Nephron progenitor cell (in vitro differentiated cells): ENCODE data around the gene CREG2.

Experiments
- DNase-seq: peaks from one replicate; pipeline ENCODE4 v3.0.0; 2021
- H3K27ac Mint-ChIP-seq: 2 replicates; pipeline ENCODE4 v1.8.0; 2021; ENCODE audit warnings: mild to moderate bottlenecking, moderate library complexity, mixed read lengths
- H3K27me3 Mint-ChIP-seq: 2 replicates; pipeline ENCODE4 v1.8.0; 2021; ENCODE audit warnings: mild to moderate bottlenecking, low read depth, mixed read lengths; ENCODE audit not compliant: poor library complexity
- H3K36me3 Mint-ChIP-seq: 2 replicates; pipeline ENCODE4 v1.8.0; 2021; ENCODE audit warnings: low read depth, mixed read lengths
- H3K4me1 Mint-ChIP-seq: 2 replicates; pipeline ENCODE4 v1.8.0; 2021; ENCODE audit warnings: mixed read lengths
- H3K4me3 Mint-ChIP-seq: 2 replicates; pipeline ENCODE4 v1.8.0; 2021; ENCODE audit warnings: mild to moderate bottlenecking, moderate library complexity, mixed read lengths
- H3K9me3 Mint-ChIP-seq: 2 replicates; pipeline ENCODE4 v1.8.0; 2021; ENCODE audit warnings: mild to moderate bottlenecking, moderate library complexity, mixed read lengths
- TF ChIP-seq, protein P1 (sequence below): fragments of 200-600 bp; sonication (generic); IDR thresholded peaks from 2 replicates; pipeline ENCODE4 v1.5.0; 2021; ENCODE audit warnings: antibody characterized with exemption

The CREG2 gene

DNA sequence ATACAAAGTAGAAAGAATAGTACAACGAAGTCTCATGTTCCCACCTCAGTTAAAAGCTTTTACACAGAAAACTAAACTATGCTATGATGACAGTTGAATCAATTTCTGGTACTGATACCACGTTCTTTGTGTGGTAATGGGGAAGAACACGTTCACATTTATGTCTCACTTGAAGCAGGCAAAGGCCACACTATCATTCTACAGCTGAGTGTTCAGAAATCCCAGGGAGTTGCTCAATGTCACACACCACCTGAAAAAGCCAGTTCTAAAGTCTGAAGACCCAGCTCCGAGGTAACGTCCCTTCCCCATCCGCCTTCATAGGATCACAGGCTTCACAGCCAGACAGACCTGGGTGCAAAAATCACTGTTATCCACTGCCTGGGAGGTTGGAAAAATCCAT lies 87.7 kb downstream of the CREG2 start:
- Mint-ChIP-seq H3K27ac (peak overlapping the region; percentile 24), H3K4me3 (no peak overlapping the region), H3K9me3 (no peaks in the 10 kb centered on the region), H3K27me3 (no peaks in the 10 kb centered on the region), H3K36me3 (peaks cover 48% of the 10 kb centered on the region), H3K4me1 (peaks cover 22% of the 10 kb centered on the region)
- DNase-seq, result no peak
- TF ChIP-seq, protein P1, sequence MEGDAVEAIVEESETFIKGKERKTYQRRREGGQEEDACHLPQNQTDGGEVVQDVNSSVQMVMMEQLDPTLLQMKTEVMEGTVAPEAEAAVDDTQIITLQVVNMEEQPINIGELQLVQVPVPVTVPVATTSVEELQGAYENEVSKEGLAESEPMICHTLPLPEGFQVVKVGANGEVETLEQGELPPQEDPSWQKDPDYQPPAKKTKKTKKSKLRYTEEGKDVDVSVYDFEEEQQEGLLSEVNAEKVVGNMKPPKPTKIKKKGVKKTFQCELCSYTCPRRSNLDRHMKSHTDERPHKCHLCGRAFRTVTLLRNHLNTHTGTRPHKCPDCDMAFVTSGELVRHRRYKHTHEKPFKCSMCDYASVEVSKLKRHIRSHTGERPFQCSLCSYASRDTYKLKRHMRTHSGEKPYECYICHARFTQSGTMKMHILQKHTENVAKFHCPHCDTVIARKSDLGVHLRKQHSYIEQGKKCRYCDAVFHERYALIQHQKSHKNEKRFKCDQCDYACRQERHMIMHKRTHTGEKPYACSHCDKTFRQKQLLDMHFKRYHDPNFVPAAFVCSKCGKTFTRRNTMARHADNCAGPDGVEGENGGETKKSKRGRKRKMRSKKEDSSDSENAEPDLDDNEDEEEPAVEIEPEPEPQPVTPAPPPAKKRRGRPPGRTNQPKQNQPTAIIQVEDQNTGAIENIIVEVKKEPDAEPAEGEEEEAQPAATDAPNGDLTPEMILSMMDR, result no peak

DNA sequence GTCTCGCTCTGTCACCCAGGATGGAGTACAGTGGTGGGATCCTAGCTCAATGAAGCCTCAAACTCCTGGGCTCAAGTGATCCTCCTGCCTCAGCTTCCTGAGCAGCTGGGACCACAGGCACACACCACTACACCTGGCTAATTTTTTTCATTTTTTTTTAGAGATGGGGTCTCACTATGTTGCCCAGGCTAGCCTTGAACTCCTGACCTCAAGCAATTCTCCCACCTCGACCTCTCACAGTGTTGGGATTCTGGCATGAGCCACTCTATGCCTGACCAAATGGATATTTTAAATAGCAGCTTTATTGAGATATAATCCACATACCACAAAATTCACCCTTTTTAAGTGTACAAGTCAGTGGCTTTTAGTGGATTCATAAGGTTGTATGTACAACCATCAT lies 89.9 kb downstream of the CREG2 start:
- TF ChIP-seq, protein P1, result no peak
- Mint-ChIP-seq H3K4me1 (peaks cover 44% of the 10 kb centered on the region), H3K4me3 (no peak overlapping the region), H3K27ac (peak overlapping the region; percentile 13), H3K27me3 (no peaks in the 10 kb centered on the region), H3K9me3 (no peaks in the 10 kb centered on the region), H3K36me3 (peaks cover 37% of the 10 kb centered on the region)
- DNase-seq, result no peak

DNA sequence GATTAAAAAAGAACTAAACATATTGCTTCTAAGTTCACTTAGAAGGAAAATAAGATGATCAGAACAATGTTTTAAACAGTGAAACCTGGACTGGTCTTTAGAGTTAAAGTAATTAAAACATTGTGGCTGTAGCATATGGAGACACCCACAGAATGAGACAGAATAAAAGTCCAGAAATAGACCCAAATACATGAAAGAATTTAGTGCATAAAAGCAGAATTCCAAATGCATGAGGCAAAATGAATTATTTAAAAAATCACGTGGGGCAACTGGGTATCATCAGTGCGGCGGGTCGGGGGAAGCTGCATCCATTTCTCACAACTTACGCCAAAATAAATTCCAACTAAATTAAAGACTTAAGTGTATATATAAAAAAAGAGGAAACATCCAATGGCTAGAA lies 90.9 kb downstream of the CREG2 start:
- no peaks in the 10 kb centered on the region for H3K27me3 Mint-ChIP-seq
- H3K9me3 Mint-ChIP-seq, result no peaks in the 10 kb centered on the region
- no peak overlapping the region for H3K4me3 Mint-ChIP-seq
- no peak for DNase-seq
- TF ChIP-seq, protein P1, result no peak
- H3K36me3 Mint-ChIP-seq, result peaks cover 37% of the 10 kb centered on the region
- no peak overlapping the region for H3K27ac Mint-ChIP-seq
- H3K4me1 Mint-ChIP-seq, result peaks cover 45% of the 10 kb centered on the region

DNA sequence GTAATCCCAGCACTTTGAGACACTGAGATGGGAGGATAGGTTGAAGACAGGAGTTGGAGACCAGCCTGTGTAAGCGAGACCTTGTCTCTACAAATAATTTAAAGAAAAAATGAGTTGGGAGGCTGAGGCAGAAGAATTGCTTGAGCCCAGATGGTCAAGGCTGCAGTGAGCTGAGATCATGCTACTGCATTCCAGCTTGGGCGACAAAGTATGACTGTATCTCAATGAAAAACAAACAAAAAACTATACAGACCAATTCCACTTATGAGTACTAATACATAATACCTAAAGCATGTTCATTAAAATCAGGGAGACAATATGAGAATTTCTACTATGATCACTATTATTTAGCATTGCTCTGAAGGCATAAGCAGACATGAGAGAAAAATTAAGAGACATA lies 91.4 kb downstream of the CREG2 start:
- H3K36me3 Mint-ChIP-seq, result peaks cover 37% of the 10 kb centered on the region
- H3K4me1 Mint-ChIP-seq, result peaks cover 45% of the 10 kb centered on the region
- TF ChIP-seq, protein P1, result no peak
- no peak overlapping the region for H3K27ac Mint-ChIP-seq
- H3K27me3 Mint-ChIP-seq, result no peaks in the 10 kb centered on the region
- no peaks in the 10 kb centered on the region for H3K9me3 Mint-ChIP-seq
- H3K4me3 Mint-ChIP-seq, result no peak overlapping the region
- DNase-seq, result no peak
